Measurements from ENCODE around the gene ULK3.

The ULK3 gene

DNA sequence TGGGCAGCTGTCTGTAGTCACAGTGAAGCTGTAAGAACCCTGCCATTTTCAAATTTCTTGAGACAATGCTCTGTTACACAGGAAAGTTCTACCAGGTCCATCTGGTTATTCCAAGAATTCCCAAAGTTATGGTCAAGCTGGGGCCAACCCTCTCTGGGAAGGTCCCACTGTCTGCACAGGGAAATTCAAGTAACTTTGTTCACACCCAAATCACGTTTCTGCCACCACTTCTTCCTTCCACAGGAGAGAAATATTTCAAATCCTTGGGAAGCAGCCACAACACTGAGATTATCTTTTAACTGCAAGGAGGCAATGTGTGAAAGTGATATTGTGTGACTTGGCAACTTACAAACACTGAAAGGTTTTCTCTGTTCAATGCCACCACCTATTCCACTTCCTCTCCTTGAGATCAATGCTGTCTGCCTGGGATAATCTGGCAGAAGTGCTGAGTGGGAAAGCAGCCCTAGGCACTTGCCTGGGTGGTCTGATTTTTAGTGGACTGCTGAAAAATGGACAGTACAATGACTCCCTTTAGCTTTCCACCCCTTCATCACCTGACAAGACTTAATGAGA is 24.6 kb upstream of the ULK3 start:
- DNase-seq, result no peak

- no peak for DNase-seq
Measured at GRCh38 chr15:74866090-74866489, 23.1 kb upstream of the ULK3 start.

DNA sequence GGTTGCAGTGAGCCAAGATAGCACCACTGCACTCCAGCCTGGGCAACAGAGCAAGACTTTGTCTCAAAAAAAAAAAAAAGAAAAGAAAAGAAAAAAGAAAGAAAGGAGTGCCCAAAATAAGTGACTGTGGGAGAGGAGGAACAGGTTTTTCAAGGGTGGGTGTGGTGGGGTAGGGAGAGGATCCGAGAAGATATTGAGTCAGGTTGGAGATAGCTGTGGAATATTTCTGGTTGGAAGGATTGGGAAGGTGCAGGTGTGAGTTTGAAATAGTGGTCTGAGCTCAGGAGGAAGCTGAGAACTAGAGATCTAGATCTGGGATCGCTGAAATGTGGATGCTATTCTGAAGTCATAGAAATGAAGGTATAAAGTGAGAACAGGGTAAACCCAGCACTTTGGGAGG is 22.4 kb upstream of the ULK3 start:
- no peak for DNase-seq

DNA sequence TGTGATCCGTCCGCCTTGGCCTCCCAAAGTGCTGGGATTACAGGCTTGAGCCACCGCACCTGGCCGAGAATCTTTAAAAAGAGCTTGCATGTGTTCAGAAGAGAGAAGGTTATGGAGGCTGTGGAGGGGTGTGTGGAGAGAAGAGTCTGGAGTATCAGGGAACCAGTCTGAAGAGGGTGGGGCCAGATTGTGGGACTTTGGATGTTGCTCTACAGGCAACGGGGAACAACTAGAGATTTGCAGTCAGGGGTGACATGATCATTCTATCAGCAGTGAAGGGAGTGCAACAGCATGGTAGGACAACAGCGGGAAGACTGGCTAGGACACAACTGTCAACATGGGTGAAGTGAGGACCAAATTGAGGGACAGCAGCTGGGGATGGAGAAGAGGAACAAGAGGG is 21.3 kb upstream of the ULK3 start:
- DNase-seq, result no peak

DNA sequence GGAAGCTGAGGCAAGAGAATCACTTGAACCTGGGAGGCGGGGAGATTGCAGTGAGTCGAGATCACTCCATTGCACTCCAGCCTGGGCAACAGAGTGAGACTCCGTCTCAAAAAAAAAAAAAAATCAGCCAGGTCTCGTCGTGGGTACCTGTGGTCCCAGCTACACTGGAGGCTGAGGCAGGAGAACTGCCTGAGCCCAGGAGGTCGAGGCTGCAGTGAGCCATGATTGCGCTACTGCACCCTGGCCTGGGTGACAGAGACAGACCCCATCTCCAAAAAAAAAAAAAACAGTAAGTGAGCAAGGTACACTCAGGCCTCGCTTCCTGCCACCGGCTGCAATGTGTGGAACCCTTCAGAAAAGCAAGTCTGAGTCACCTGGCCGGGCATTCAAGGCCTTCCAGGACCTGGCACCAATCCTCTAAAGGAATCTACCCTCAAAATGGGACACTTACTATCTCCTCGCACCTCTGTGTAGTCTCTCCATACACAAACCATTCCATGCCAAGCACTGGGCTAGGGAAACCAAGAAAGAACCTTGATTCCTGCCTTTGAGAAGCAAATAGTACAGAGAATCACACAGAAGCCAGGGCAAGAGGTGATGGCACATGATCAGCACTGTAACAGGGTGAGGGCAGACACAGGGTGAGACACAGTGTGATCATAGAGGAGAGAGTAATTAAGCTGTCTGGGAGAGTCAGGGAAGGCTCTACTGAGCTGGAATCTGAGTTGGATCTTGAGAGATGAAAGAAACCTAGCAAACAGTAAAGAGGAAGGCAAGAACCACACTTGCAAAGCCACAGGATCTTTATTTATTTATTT is 20.5 kb upstream of the ULK3 start:
- DNase-seq, result no peak

DNA sequence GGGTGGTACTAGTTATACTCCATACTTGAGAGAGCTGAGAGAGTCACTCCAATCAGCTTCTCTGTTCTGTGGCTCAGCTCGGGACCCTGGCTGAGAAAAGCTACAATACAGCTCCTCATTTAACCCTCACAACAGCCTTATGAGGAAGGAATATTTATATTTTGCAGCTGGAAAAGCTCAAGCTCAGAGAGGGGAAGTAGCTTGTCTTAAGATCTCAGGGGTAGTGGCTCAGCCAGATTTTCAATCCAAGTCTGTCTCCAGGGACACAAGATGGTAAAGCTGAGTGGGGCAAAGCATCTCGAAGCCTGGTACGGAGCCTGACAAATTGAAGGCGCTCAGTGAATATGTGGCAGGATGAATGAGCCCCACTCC is 15.4 kb upstream of the ULK3 start:
- no peak for DNase-seq

DNA sequence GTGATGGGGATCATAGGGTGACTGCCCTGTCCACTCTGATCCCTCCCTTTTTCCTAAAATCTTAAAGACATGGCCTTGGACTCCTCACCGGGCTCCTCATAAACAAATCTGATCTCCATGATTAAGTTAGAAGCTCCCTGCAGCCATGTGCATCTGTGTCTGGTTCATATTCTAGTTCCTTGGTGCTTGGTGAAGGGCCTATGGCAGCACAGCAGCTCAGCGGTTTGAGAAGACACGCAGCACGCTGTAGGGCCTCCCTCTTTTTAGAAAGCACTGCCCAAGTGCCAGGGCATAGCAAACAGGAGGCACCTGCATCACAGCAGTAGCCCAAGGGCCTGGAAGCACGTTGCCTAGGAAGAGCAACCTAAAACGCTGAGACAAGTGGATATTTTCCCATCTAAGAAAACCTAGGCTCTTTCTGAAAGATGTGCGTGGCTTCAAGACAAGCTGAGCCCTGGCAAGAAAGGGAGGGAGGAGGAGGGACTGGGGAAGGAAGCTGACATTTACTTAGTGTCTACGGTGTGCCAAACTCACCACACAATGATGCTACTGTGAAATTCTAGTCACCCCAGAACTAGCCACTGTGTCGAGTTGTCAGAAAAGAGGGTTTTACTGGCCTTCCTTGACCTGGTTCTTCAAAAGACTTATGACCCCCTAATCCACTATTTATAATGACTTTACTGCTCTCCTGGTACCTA is 14.9 kb upstream of the ULK3 start:
- DNase-seq, result no peak

DNA sequence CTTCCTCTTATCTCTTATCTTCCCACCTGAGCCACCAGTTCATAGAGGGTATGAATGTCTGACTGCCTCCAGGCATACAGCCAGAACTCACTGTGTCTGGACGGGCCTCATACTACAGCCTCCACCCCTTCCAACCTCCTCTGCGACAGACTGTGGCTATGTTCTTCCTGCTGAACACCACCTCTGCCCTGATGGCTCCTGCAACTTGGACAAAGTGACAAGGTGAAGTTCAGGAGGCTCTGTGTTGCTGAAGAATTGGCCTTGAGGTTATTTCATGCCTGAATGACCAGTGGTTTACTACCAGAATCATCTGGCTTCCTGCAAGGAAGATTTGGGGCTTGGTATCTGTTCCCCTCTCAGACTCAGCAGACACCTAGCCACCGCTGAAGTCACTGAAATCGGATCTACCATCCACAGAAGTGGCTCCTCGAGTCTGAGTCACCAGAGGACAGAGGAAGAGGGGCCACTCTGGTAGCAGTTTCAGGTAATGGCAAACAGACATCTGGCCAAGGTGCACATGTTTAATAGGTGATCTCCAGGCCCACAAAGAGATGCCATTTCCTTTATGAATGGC is 14.2 kb upstream of the ULK3 start:
- peak; percentile 73 for DNase-seq

DNA sequence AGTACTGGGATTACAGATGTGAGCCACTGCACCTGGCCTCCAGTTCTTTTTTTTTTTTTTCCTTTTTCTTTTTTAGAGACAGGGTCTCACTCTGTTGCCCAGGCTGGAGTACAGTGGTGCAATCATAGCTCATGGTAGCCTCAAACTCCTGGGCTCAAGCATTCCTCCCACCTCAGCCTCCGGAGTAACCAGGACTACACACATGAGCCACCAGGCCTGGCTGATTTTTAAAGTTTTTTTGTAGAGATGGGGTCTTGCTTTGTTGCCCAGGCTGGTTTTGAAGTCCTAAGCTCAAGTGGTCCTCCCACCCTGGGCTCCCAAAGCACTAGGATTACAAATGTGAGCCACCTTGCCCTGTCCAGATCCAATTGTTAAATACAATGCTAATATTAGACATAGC is 13.6 kb upstream of the ULK3 start:
- no peak for DNase-seq

- no peak for DNase-seq
Measured at GRCh38 chr15:74855857-74856256, 12.9 kb upstream of the ULK3 start.

- DNase-seq, result no peak
Measured at GRCh38 chr15:74854453-74855022, 11.6 kb upstream of the ULK3 start.

GRCh38 chr15:74851960-74852359 is 9.0 kb upstream of the ULK3 start:
- no peak for DNase-seq

DNA sequence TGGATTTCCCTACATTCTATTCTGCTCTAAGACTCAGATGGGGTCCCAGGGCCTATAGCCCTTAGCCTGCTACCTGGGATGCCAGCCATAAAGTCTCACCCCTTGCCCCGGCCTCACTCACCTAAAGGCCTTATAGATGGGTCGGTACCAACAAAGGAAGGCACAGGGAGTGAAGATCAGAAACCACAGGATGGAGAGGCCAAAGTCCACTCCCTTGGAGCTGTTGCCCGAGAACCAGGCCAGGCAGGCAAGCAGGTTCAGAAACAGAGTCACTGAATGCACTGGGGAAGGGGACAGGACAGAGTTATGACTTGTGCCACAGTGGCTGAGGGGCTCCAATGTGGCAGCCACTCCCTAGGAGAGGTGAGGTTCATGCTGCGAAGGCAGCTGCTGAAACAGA is 7.4 kb upstream of the ULK3 start:
- no peak for DNase-seq

- no peak for DNase-seq
Measured at GRCh38 chr15:74847432-74847831, 4.5 kb upstream of the ULK3 start.

DNA sequence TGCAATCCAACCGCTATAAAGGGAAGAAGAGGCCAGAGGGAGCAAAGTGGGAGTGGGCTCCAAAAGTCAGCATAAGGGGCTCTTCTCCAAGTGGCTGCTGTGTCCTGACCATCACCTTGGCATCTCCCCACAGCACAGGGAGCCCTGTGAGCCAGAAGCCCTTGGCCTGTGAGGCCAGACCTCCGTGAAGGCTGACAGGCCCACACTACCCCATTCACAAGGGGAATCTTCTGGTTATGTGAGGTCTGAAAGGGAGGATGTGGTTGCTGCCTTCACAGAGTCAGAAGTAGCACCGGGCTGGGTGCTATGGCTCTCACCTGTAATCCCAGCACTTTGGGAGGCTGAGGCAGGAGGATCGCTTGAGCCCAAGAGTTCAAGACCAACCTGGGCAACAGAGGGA is 2.6 kb upstream of the ULK3 start:
- DNase-seq, result no peak

GRCh38 chr15:74845208-74845568 is 2.2 kb upstream of the ULK3 start:
- no peak for DNase-seq

DNA sequence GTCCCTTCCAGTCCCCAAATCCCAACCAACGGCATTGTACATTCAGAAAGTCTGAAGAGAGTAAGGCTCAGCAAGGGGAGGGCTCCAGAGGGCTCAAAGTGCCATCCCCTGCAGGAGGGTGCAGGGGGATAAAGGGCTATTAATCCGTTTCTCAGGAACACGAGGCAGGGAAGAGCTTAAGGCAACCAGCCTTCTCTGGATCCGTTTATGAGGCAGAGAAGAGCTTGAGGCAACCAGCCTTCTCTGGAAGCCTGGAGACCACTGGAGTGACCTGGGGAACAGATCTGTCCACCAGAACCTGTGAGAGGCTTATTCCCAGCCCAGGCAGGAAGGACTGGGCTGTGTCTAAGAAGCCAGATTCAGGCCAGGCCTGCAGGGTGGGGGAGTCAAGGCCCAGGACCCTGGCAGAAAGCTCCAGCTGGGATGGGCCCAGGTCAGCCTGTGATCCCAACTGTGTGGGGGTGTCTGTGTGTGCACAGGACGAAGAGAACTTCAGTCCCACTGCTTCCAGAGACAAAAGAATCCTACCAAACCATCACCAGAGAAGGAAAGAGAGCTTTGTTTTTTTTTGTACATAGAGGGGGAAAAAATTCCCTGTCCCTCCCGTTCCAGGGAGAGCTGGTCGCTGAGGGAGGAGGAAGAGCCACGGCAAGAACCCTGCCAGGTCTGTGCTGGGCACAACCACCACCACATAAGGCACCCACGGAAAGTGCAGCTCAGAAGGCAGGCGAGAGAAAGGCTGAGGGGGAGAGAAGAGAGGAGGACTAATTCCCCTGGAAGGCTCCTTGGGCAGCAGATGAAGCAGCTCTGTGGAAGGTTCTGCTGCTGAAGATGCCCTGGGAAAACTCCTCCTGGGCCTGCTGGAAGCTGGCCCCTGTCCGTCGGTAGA is 1.6 kb upstream of the ULK3 start:
- DNase-seq, result no peak

DNA sequence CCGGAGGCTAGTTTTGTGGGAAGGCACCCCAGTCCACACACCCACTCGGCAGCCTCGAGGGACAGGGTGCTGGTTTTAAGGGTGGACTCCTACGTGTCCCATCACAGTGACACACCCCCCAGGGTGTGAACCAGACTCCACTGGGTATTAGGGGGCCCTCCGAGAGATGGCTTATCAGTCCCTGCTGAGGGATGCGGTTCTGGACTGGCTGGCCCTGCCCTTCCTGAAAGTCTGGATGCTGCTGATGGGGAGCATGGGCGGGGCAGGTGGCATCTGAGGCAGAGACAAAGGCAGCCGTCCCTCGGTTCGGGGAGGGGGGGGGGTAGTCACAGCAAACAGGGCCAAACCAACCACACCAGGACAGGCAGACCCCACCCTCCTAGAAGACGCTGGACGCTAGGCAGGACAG is 939 bp upstream of the ULK3 start:
- DNase-seq, result no peak

DNA sequence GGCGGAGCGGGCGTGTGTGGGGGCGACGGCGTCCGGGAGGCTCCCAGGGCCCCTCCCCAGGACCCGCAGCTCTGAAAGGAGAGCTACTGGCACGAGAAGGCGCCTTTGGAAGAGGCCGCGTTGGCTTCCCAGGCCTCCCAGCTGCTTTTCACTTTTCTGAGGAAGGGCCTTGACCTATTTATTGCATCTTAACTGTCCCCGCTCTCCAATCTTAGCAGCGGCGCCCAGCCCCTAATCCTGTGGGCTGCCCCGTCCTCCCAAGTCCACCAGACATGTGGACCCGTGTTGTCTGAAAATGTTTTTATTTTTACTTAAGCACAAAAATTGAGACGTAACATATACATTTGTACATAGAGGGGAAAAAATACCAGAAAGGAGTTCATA is 481 bp upstream of the ULK3 start:
- no peak for DNase-seq

DNA sequence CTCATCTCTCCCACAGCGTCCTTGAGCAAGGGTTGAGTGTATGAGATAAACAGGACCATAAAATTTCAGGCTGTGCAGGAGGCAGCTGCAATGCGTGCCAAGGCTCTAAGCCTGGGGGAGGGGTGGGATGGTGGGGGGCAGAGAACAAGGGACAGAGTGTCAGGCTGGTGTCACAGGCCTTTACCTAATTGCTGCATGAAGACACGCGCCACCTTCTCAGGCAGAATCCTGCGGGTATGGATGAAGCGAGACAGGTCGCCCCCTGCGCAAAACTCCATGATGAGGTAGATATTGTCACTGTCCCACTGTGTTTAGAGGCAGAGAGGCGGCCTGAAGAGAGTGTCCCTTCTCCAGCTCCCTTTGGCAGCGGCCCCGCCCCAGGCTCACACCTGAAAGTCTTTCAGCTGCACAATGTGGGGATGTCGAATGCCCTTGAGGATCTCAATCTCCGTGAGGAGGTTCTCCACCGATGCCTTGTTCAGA is 1.0 kb downstream of the ULK3 start:
- DNase-seq, result no peak

- DNase-seq, result no peak
Measured at GRCh38 chr15:74840851-74841775, 1.8 kb downstream of the ULK3 start.
